WTC11 (cell line): ENCODE data around the gene PTPN9. TPM values are rescaled to one million over a fixed set of nuclear protein-coding genes. Genes with fewer than 3 reads are reported as not detected.

Source experiments
- ATAC-seq: fragments of 200-7000 bp; cut with Tn5 transposase; 2 replicates; pipeline ENCODE4 v1.10.0; 2021; ENCODE audit warnings: mild to moderate bottlenecking, moderate library complexity
- CTCF ChIA-PET: fragments of 300-600 bp; sonication (Branson Sonifier 250); formaldehyde crosslinking; loops from one replicate; lab custom pipeline; 2021; ENCODE audit warnings: antibody characterized with exemption; lab: Charles Lee
- POLR2A ChIA-PET: fragments of 350-600 bp; sonication (Branson Sonifier 250); formaldehyde crosslinking; loops from one replicate; lab custom pipeline; 2021; ENCODE audit warnings: antibody characterized with exemption; lab: Charles Lee
- DNase-seq: peaks from one replicate; pipeline ENCODE4 v3.0.0; 2021; ENCODE audit warnings: low spot score
- H3K27ac Mint-ChIP-seq: 2 replicates; pipeline ENCODE4 v1.8.0; 2021; ENCODE audit warnings: mixed read lengths
- H3K27me3 Mint-ChIP-seq: 2 replicates; pipeline ENCODE4 v1.8.0; 2021; ENCODE audit warnings: low read depth, mild to moderate bottlenecking, moderate library complexity, mixed read lengths
- H3K36me3 Mint-ChIP-seq: 2 replicates; pipeline ENCODE4 v1.8.0; 2021; ENCODE audit warnings: mixed read lengths
- H3K4me1 Mint-ChIP-seq: 2 replicates; pipeline ENCODE4 v1.8.0; 2022; ENCODE audit warnings: mixed read lengths
- H3K4me3 Mint-ChIP-seq: 2 replicates; pipeline ENCODE4 v1.8.0; 2021; ENCODE audit warnings: mild to moderate bottlenecking, moderate library complexity, mixed read lengths
- H3K9me3 Mint-ChIP-seq: 2 replicates; pipeline ENCODE4 v1.8.0; 2021; ENCODE audit warnings: mixed read lengths
- AFF4 ChIP-seq: sonication (generic); formaldehyde crosslinking; IDR thresholded peaks from 2 replicates; pipeline ENCODE4 v1.8.1; 2023; ENCODE audit warnings: mild to moderate bottlenecking, missing genetic modification reagents, borderline replicate concordance
- ATF3 ChIP-seq: sonication (generic); formaldehyde crosslinking; conservative IDR thresholded peaks from 2 replicates; pipeline ENCODE4 v1.8.1; 2022; ENCODE audit warnings: mild to moderate bottlenecking, missing genetic modification reagents
- CDX4 ChIP-seq: fragments of 250-450 bp; sonication (Bioruptor Pico); IDR thresholded peaks from 2 replicates; pipeline ENCODE4 v1.9.0; 2021; ENCODE audit warnings: moderate library complexity, mild to moderate bottlenecking, inconsistent platforms, borderline replicate concordance
- E2F5 ChIP-seq: sonication (generic); formaldehyde crosslinking; IDR thresholded peaks from 2 replicates; pipeline ENCODE4 v1.8.1; 2022; ENCODE audit warnings: mild to moderate bottlenecking, moderate library complexity, missing genetic modification reagents
- ETV6 ChIP-seq: sonication (generic); formaldehyde crosslinking; IDR thresholded peaks from 2 replicates; pipeline ENCODE4 v1.8.1; 2022; ENCODE audit warnings: mild to moderate bottlenecking, missing genetic modification reagents
- FOXP1 ChIP-seq: sonication (generic); formaldehyde crosslinking; IDR thresholded peaks from 2 replicates; pipeline ENCODE4 v1.8.0; 2022; ENCODE audit warnings: missing genetic modification reagents, mild to moderate bottlenecking, moderate library complexity, borderline replicate concordance
- GTF2I ChIP-seq: fragments of 250-450 bp; sonication (Bioruptor Pico); conservative IDR thresholded peaks from 2 replicates; pipeline ENCODE4 v1.4.0; 2021; ENCODE audit warnings: mild to moderate bottlenecking
- NR1H2 ChIP-seq: sonication (generic); formaldehyde crosslinking; IDR thresholded peaks from 2 replicates; pipeline ENCODE4 v1.9.0; 2021; ENCODE audit warnings: mild to moderate bottlenecking, moderate library complexity, missing genetic modification reagents
- NR3C1 ChIP-seq: sonication (generic); formaldehyde crosslinking; conservative IDR thresholded peaks from 2 replicates; pipeline ENCODE4 v1.8.1; 2023; ENCODE audit warnings: low read depth, mild to moderate bottlenecking, missing genetic modification reagents
- OVOL2 ChIP-seq: fragments of 250-450 bp; sonication (Bioruptor Pico); IDR thresholded peaks from 2 replicates; pipeline ENCODE4 v1.9.0; 2021; ENCODE audit warnings: mild to moderate bottlenecking, borderline replicate concordance
- SMAD3 ChIP-seq: sonication (generic); formaldehyde crosslinking; IDR thresholded peaks from 2 replicates; pipeline ENCODE4 v1.8.0; 2022; ENCODE audit warnings: missing genetic modification reagents, mild to moderate bottlenecking, borderline replicate concordance
- SOX15 ChIP-seq: fragments of 250-450 bp; sonication (Bioruptor Pico); IDR thresholded peaks from 2 replicates; pipeline ENCODE4 v1.9.0; 2021; ENCODE audit warnings: mild to moderate bottlenecking
- TCF7 ChIP-seq: sonication (generic); formaldehyde crosslinking; IDR thresholded peaks from 2 replicates; pipeline ENCODE4 v1.8.0; 2022; ENCODE audit warnings: mild to moderate bottlenecking, low read depth, missing genetic modification reagents, moderate library complexity
- USF1 ChIP-seq: sonication (generic); formaldehyde crosslinking; IDR thresholded peaks from 2 replicates; pipeline ENCODE4 v1.8.0; 2022; ENCODE audit warnings: mild to moderate bottlenecking, missing genetic modification reagents
- ZMAT4 ChIP-seq: fragments of 250-450 bp; sonication (Bioruptor Pico); IDR thresholded peaks from 2 replicates; pipeline ENCODE4 v1.9.0; 2021; ENCODE audit warnings: mild to moderate bottlenecking
- ZNF317 ChIP-seq: sonication (generic); formaldehyde crosslinking; IDR thresholded peaks from 2 replicates; pipeline ENCODE4 v1.8.1; 2023; ENCODE audit warnings: low read depth, mild to moderate bottlenecking, moderate library complexity, missing genetic modification reagents, borderline replicate concordance
- ZNF396 ChIP-seq: fragments of 250-450 bp; sonication (Bioruptor Pico); IDR thresholded peaks from 2 replicates; pipeline ENCODE4 v1.8.0; 2021; ENCODE audit warnings: mild to moderate bottlenecking, moderate library complexity, borderline replicate concordance
- ZNF532 ChIP-seq: fragments of 250-450 bp; sonication (Bioruptor Pico); IDR thresholded peaks from 2 replicates; pipeline ENCODE4 v1.9.0; 2021; ENCODE audit warnings: mild to moderate bottlenecking, borderline replicate concordance
- total RNA-seq: library from RNA; stranded (reverse); gene quantifications from 3 replicates; pipeline ENCODE4 v1.2.3, GENCODE V29; 2021

Gene PTPN9
- total RNA-seq, 1 experiment from 2014 or later: 45.5 TPM

- TF ChIP-seq OVOL2 (CRISPR knock-in tag) (no peak), CDX4 (CRISPR knock-in tag) (no peak), NR3C1 (CRISPR knock-in tag) (no peak), ZNF317 (CRISPR knock-in tag) (no peak), ZNF532 (CRISPR knock-in tag) (no peak), E2F5 (CRISPR knock-in tag) (no peak), ETV6 (no peak), FOXP1 (CRISPR knock-in tag) (no peak), GTF2I (CRISPR knock-in tag) (no peak), SOX15 (CRISPR knock-in tag) (no peak), AFF4 (no peak), USF1 (CRISPR knock-in tag) (no peak), SMAD3 (CRISPR knock-in tag) (no peak), ZNF396 (CRISPR knock-in tag) (no peak), ZMAT4 (CRISPR knock-in tag) (no peak), TCF7 (no peak), NR1H2 (CRISPR knock-in tag) (no peak), ATF3 (CRISPR knock-in tag) (no peak)
- Mint-ChIP-seq H3K9me3 (no peaks in the 10 kb centered on the region), H3K27me3 (no peaks in the 10 kb centered on the region), H3K4me1 (peaks cover 15% of the 10 kb centered on the region), H3K36me3 (peaks cover 11% of the 10 kb centered on the region), H3K4me3 (no peak overlapping the region), H3K27ac (peak overlapping the region; percentile 86)
- ChIA-PET POLR2A (interaction anchor here (0.5 kb wide), 1 partner anchor 51 kb away, joined by 4 read pairs; no protein-coding TSS in a partner anchor), CTCF (no interaction called here)
- ATAC-seq: no peak
- DNase-seq: no peak
Observed at GRCh38 chr15:75583701-75584100, 4.6 kb upstream of the PTPN9 start.
